ENCODE measurements around the gene SORCS2. TPM values are rescaled to one million over a fixed set of nuclear protein-coding genes. Genes with fewer than 3 reads are reported as not detected.

The SORCS2 gene
- total RNA-seq, 2 experiments from 2014 or later, result 0.03 TPM; not detected in 1

GRCh38 chr4:7622371-7622770, 430.0 kb downstream of the SORCS2 start:
- ChIA-PET CTCF (ENCODE audit: unreplicated experiment) (no interaction called here), POLR2A (interaction anchor here (1.0 kb wide), 1 partner anchor 13 kb away, joined by 3 read pairs; no protein-coding TSS in a partner anchor)
- no peaks in the 10 kb centered on the region for H3K4me1 ChIP-seq (ENCODE audit: insufficient read depth, low read length, poor library complexity, severe bottlenecking)
- H3K4me2 ChIP-seq (ENCODE audit: low read length), result no peak overlapping the region
- no peaks in the 10 kb centered on the region for H3K9me3 ChIP-seq (ENCODE audit: low read length)
- BruUV-seq (replicated peaks), result no TSS peak
- H3K4me3 ChIP-seq (ENCODE audit: low read depth, low read length, poor library complexity, severe bottlenecking), result no peak overlapping the region
- intact Hi-C loops (cut with micrococcal nuclease; ENCODE audit: unreplicated experiment), result no loop called here
- DNase-seq (ENCODE audit: low spot score), result no peak
- no peaks in the 10 kb centered on the region for H3K9me2 ChIP-seq (ENCODE audit: insufficient read depth, low read length)
- H3K79me2 ChIP-seq (ENCODE audit: insufficient read depth, low read depth, low read length), result no peaks in the 10 kb centered on the region
- H4K20me1 ChIP-seq (ENCODE audit: insufficient read depth, low read length), result no peaks in the 10 kb centered on the region
- TF ChIP-seq CTCF (conservative IDR thresholded peaks at IDR 0.05; ENCODE audit: low read length), result no peak
- TF ChIP-seq EZH2phosphoT487 (IDR thresholded peaks at IDR 0.05; ENCODE audit: borderline replicate concordance, low read depth, low read length), result no peak
- no peaks in the 10 kb centered on the region for H3K36me3 ChIP-seq (ENCODE audit: insufficient read depth, low read length)
- H3K27ac ChIP-seq (ENCODE audit: low read depth, low read length, poor library complexity, severe bottlenecking), result no peak overlapping the region
- no peak overlapping the region for H2AFZ ChIP-seq (ENCODE audit: low read length)

- TF ChIP-seq CTCF (conservative IDR thresholded peaks at IDR 0.05; ENCODE audit: low read length), result no peak
- TF ChIP-seq EZH2phosphoT487 (IDR thresholded peaks at IDR 0.05; ENCODE audit: borderline replicate concordance, low read depth, low read length), result no peak
- BruUV-seq (replicated peaks), result no TSS peak
- no peak overlapping the region for H3K27ac ChIP-seq (ENCODE audit: low read depth, low read length, poor library complexity, severe bottlenecking)
- intact Hi-C loops (cut with micrococcal nuclease; ENCODE audit: unreplicated experiment), result no loop called here
- ChIA-PET POLR2A (no interaction called here), CTCF (ENCODE audit: unreplicated experiment) (no interaction called here)
- no peaks in the 10 kb centered on the region for H3K79me2 ChIP-seq (ENCODE audit: insufficient read depth, low read depth, low read length)
- DNase-seq (ENCODE audit: low spot score), result no peak
- H3K9me3 ChIP-seq (ENCODE audit: low read length), result no peaks in the 10 kb centered on the region
- H3K4me2 ChIP-seq (ENCODE audit: low read length), result no peak overlapping the region
- no peaks in the 10 kb centered on the region for H4K20me1 ChIP-seq (ENCODE audit: insufficient read depth, low read length)
- H3K36me3 ChIP-seq (ENCODE audit: insufficient read depth, low read length), result no peaks in the 10 kb centered on the region
- H3K9me2 ChIP-seq (ENCODE audit: insufficient read depth, low read length), result no peaks in the 10 kb centered on the region
- H2AFZ ChIP-seq (ENCODE audit: low read length), result no peak overlapping the region
- no peak overlapping the region for H3K4me3 ChIP-seq (ENCODE audit: low read depth, low read length, poor library complexity, severe bottlenecking)
- no peaks in the 10 kb centered on the region for H3K4me1 ChIP-seq (ENCODE audit: insufficient read depth, low read length, poor library complexity, severe bottlenecking)
Measured at GRCh38 chr4:7623468-7623867, 431.1 kb downstream of the SORCS2 start.

GRCh38 chr4:7624396-7624980, 432.1 kb downstream of the SORCS2 start:
- BruUV-seq (replicated peaks), result no TSS peak
- ChIA-PET POLR2A (no interaction called here), CTCF (ENCODE audit: unreplicated experiment) (no interaction called here)
- Histone ChIP-seq H4K20me1 (ENCODE audit: insufficient read depth, low read length) (no peaks in the 10 kb centered on the region), H3K4me2 (ENCODE audit: low read length) (no peak overlapping the region), H3K79me2 (ENCODE audit: insufficient read depth, low read depth, low read length) (no peaks in the 10 kb centered on the region), H2AFZ (ENCODE audit: low read length) (no peak overlapping the region), H3K4me3 (ENCODE audit: low read depth, low read length, poor library complexity, severe bottlenecking) (no peak overlapping the region), H3K4me1 (ENCODE audit: insufficient read depth, low read length, poor library complexity, severe bottlenecking) (no peaks in the 10 kb centered on the region), H3K27ac (ENCODE audit: low read depth, low read length, poor library complexity, severe bottlenecking) (no peak overlapping the region), H3K36me3 (ENCODE audit: insufficient read depth, low read length) (no peaks in the 10 kb centered on the region), H3K9me2 (ENCODE audit: insufficient read depth, low read length) (no peaks in the 10 kb centered on the region), H3K9me3 (ENCODE audit: low read length) (no peaks in the 10 kb centered on the region)
- no peak for DNase-seq (ENCODE audit: low spot score)
- intact Hi-C loops (cut with micrococcal nuclease; ENCODE audit: unreplicated experiment), result no loop called here
- no peak for TF ChIP-seq CTCF (conservative IDR thresholded peaks at IDR 0.05; ENCODE audit: low read length)
- TF ChIP-seq EZH2phosphoT487 (IDR thresholded peaks at IDR 0.05; ENCODE audit: borderline replicate concordance, low read depth, low read length), result no peak

Data from OCI-LY7 (cell line).